ENCODE measurements around the gene MAP3K20. TPM values are rescaled to one million over a fixed set of nuclear protein-coding genes. Genes with fewer than 3 reads are reported as not detected.

Gene MAP3K20
- total and polyA plus RNA-seq, 2 of the 8 experiments (the other 6 are each of a cell fraction or from before 2014, with no cell fraction given) = 3.1 to 11.1 TPM

- H3K79me1 ChIP-seq (ENCODE audit: low read depth, low read length) = no peaks in the 10 kb centered on the region
- no peak overlapping the region for H2BK20ac ChIP-seq (ENCODE audit: low read length)
- H3K9me3 ChIP-seq (ENCODE audit: insufficient read depth in 2 of 2, low read depth in 1 of 2, low read length in 1 of 2) = no peaks in the 10 kb centered on the region
- 89 to 100% methylated on average over 1 to 6 of the region's 6 CpGs for WGBS, 2 experiments (ENCODE audit: extremely low coverage in 1 of 2, insufficient coverage in 1 of 2, insufficient read length in 1 of 2, insufficient replicate concordance in 2 of 2, low coverage in 1 of 2, low lambda C conversion rate in 2 of 2, missing lambda C conversion rate in 1 of 2)
- H4K91ac ChIP-seq (replicated peaks; ENCODE audit: insufficient read length, low read length) = no peak overlapping the region
- no peak overlapping the region for H4K8ac ChIP-seq (ENCODE audit: extremely low read depth, insufficient read depth, low read length)
- no peaks in the 10 kb centered on the region for H4K20me1 ChIP-seq (replicated peaks in 1 of 2; ENCODE audit: control insufficient read depth in 1 of 2, insufficient read depth in 2 of 2, low read length in 2 of 2)
- H2BK15ac ChIP-seq (ENCODE audit: low read length) = no peak overlapping the region
- no peak overlapping the region for H3K14ac ChIP-seq (ENCODE audit: insufficient read length)
- H3K4ac ChIP-seq (replicated peaks; ENCODE audit: insufficient read length, low read depth, low read length) = no peak overlapping the region
- no peak for FAIRE-seq
- no peak overlapping the region for H3K4me2 ChIP-seq (ENCODE audit: insufficient read depth in 1 of 2, low read depth in 2 of 2, low read length in 2 of 2)
- H2BK120ac ChIP-seq (replicated peaks; ENCODE audit: low read depth, low read length) = no peak overlapping the region
- H3K27me3 ChIP-seq (replicated peaks in 1 of 4; ENCODE audit: control insufficient read depth in 3 of 4, extremely low read depth in 1 of 4, insufficient read depth in 3 of 4, low read length in 3 of 4) = no peaks in the 10 kb centered on the region
- no peaks in the 10 kb centered on the region for H3K79me2 ChIP-seq (ENCODE audit: control insufficient read depth in 1 of 2, insufficient read depth in 2 of 2, low read length in 2 of 2)
- TF ChIP-seq RFX5 (IDR thresholded peaks at IDR 0.05; ENCODE audit: borderline replicate concordance, low read depth, low read length) = no peak
- H2BK12ac ChIP-seq (ENCODE audit: low read depth, low read length) = no peak overlapping the region
- no peak overlapping the region for H2BK5ac ChIP-seq (ENCODE audit: low read depth, low read length)
- no peaks in the 10 kb centered on the region for H3K36me3 ChIP-seq (ENCODE audit: control insufficient read depth in 2 of 4, insufficient read depth in 4 of 4, low read length in 3 of 4)
- H4K5ac ChIP-seq (ENCODE audit: insufficient read length, low read depth, low read length) = no peak overlapping the region
- no peak overlapping the region for H3K9ac ChIP-seq (replicated peaks in 1 of 4; ENCODE audit: extremely low read depth in 1 of 4, low read depth in 3 of 4, low read length in 3 of 4)
- no peak overlapping the region for H3K18ac ChIP-seq (ENCODE audit: extremely low read depth, low read length)
- H2AFZ ChIP-seq (ENCODE audit: low read length) = no peak overlapping the region
- no peak overlapping the region for H3K4me3 ChIP-seq (ENCODE audit: extremely low read depth in 1 of 4, insufficient read depth in 2 of 4, low read depth in 3 of 4, low read length in 4 of 4)
- H3K23ac ChIP-seq (ENCODE audit: insufficient read length) = no peak overlapping the region
- no peak overlapping the region for H3K56ac ChIP-seq (replicated peaks; ENCODE audit: insufficient read length, low read depth, low read length)
- 0 out of 7 replicates have a peak, but pooled peaks cover 0 to 2% (median 0%) of the 10 kb centered on the region in 4 experiments for H3K4me1 ChIP-seq (replicated peaks in 1 of 4; ENCODE audit: control insufficient read depth in 3 of 4, insufficient read depth in 4 of 4, low read length in 3 of 4)
- no peak for DNase-seq (ENCODE audit: low read depth in 1 of 2, low spot score in 2 of 2)
- ChIA-PET CTCF (ENCODE audit: partially characterized antibody) (no interaction called here), POLR2A (ENCODE audit: partially characterized antibody) (no interaction called here)
- H2AK5ac ChIP-seq (ENCODE audit: low read depth, low read length) = no peak overlapping the region
- H3K27ac ChIP-seq (ENCODE audit: low read depth, low read length) = no peak overlapping the region
- H3K23me2 ChIP-seq (ENCODE audit: low read depth, low read length) = no peaks in the 10 kb centered on the region
These were observed 8.6 kb upstream of the MAP3K20 start for GRCh38 chr2:173066887-173067676.

Measured in H1 (cell line).